Mucosa of stomach (tissue), 1 donor: Measurements from ENCODE around the gene RTL10.

Experiments
- H3K27me3 ChIP-seq: one replicate; pipeline ENCODE4 v1.7.0; 2013; ENCODE audit warnings: mild to moderate bottlenecking, low read length; ENCODE audit not compliant: control insufficient read depth, insufficient read depth
- H3K36me3 ChIP-seq: one replicate; pipeline ENCODE4 v1.7.0; 2013; ENCODE audit warnings: low read length; ENCODE audit not compliant: control insufficient read depth, insufficient read depth
- H3K4me1 ChIP-seq: one replicate; pipeline ENCODE4 v1.7.0; 2013; ENCODE audit warnings: mild to moderate bottlenecking, low read length; ENCODE audit not compliant: control insufficient read depth, insufficient read depth
- H3K4me3 ChIP-seq: one replicate; pipeline ENCODE4 v1.7.0; 2013; ENCODE audit warnings: low read length
- H3K9ac ChIP-seq: one replicate; pipeline ENCODE4 v1.7.0; 2013; ENCODE audit warnings: mild to moderate bottlenecking, low read length, moderate library complexity
- H3K9me3 ChIP-seq: one replicate; pipeline ENCODE4 v1.7.0; 2013; ENCODE audit warnings: mild to moderate bottlenecking, low read length, moderate library complexity; ENCODE audit not compliant: control insufficient read depth
- donor health status: Pancreatic carcinoma.

The RTL10 gene

DNA sequence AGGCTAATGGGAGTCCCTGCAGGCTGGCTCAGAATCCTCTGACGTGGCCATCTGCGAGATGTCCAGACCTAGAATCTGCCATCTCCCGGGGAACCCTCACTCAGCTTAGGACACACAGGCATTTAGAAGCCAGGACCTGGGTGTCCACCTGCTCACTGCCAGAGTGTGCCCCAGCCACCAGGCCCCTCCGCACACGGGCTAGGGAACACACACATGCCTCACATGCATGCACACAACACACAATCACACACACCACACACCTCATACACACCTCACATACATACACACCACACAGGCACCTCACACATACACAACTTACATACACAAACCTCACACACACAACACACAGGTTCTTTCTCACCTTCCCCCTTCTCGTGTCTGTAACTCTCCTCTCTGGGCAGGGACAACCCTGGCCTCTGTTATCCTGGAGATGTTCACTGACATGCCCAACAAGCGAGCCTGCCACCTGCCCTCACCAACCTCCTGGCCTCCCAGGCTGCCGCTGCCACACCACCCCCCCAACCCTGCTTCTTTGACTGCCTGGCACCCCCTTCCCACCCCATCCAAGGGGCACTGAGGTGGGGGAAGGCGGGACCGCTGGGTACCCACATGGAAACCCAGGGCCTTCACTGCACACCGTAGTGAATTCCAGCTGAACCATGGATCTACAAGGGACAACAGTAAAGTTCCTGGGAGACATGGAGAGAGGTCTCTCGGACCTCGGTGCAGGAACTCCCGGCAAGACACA is 38.1 kb downstream of the RTL10 start:
- Histone ChIP-seq H3K4me3 (no peak overlapping the region), H3K4me1 (no peaks in the 10 kb centered on the region), H3K9me3 (no peaks in the 10 kb centered on the region)

GRCh38 chr22:19815823-19816290 is 38.8 kb downstream of the RTL10 start:
- H3K9me3 ChIP-seq = no peaks in the 10 kb centered on the region
- no peak overlapping the region for H3K4me3 ChIP-seq
- H3K4me1 ChIP-seq = no peaks in the 10 kb centered on the region
- H3K36me3 ChIP-seq = no peaks in the 10 kb centered on the region
- H3K9ac ChIP-seq = no peak overlapping the region
- no peaks in the 10 kb centered on the region for H3K27me3 ChIP-seq

More for the DNA sequence above, 38.1 kb downstream of the RTL10 start:
- H3K27me3 ChIP-seq = no peaks in the 10 kb centered on the region
- H3K9ac ChIP-seq = no peak overlapping the region
- H3K36me3 ChIP-seq = no peaks in the 10 kb centered on the region

GRCh38 chr22:19815093-19815822 is 39.4 kb downstream of the RTL10 start:
- Histone ChIP-seq H3K9ac (no peak overlapping the region), H3K27me3 (no peaks in the 10 kb centered on the region), H3K4me1 (no peaks in the 10 kb centered on the region), H3K4me3 (no peak overlapping the region), H3K36me3 (no peaks in the 10 kb centered on the region), H3K9me3 (no peaks in the 10 kb centered on the region)

DNA sequence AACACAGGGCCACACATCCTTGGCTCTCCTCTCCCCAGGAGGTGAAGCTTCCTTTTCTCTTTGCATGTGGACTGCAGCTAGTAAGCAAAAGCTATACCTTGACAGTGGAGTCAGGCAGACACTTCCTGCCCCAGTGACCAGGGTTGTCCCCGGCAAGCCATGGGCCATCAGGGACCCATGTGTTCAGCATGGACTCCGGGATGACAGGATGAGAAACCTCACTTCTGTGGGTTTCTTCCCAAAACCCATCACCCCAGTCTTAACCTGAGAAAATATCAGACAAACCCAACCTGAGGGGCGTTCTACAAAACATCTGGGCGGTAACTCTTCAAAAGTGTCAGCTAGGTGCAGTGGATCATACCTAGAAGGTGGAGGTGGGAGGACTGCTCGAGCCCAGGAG is 40.2 kb downstream of the RTL10 start:
- H3K9me3 ChIP-seq = no peaks in the 10 kb centered on the region
- H3K4me3 ChIP-seq = no peak overlapping the region
- no peaks in the 10 kb centered on the region for H3K36me3 ChIP-seq
- no peaks in the 10 kb centered on the region for H3K27me3 ChIP-seq
- H3K4me1 ChIP-seq = no peaks in the 10 kb centered on the region
- no peak overlapping the region for H3K9ac ChIP-seq

GRCh38 chr22:19812910-19813309 is 41.8 kb downstream of the RTL10 start:
- H3K9ac ChIP-seq = no peak overlapping the region
- no peaks in the 10 kb centered on the region for H3K36me3 ChIP-seq
- no peaks in the 10 kb centered on the region for H3K4me1 ChIP-seq
- H3K27me3 ChIP-seq = no peaks in the 10 kb centered on the region
- no peaks in the 10 kb centered on the region for H3K9me3 ChIP-seq
- H3K4me3 ChIP-seq = no peak overlapping the region

GRCh38 chr22:19811811-19812771 is 42.6 kb downstream of the RTL10 start:
- Histone ChIP-seq H3K9me3 (no peaks in the 10 kb centered on the region), H3K9ac (no peak overlapping the region), H3K4me3 (no peak overlapping the region)

GRCh38 chr22:19811211-19811621 is 43.5 kb downstream of the RTL10 start:
- no peak overlapping the region for H3K4me3 ChIP-seq
- peaks cover 14% of the 10 kb centered on the region for H3K4me1 ChIP-seq
- H3K9ac ChIP-seq = no peak overlapping the region
- H3K36me3 ChIP-seq = no peaks in the 10 kb centered on the region
- H3K27me3 ChIP-seq = no peaks in the 10 kb centered on the region
- H3K9me3 ChIP-seq = no peaks in the 10 kb centered on the region

More at GRCh38 chr22:19811811-19812771, 42.6 kb downstream of the RTL10 start:
- Histone ChIP-seq H3K36me3 (no peaks in the 10 kb centered on the region), H3K4me1 (peaks cover 6% of the 10 kb centered on the region), H3K27me3 (no peaks in the 10 kb centered on the region)

DNA sequence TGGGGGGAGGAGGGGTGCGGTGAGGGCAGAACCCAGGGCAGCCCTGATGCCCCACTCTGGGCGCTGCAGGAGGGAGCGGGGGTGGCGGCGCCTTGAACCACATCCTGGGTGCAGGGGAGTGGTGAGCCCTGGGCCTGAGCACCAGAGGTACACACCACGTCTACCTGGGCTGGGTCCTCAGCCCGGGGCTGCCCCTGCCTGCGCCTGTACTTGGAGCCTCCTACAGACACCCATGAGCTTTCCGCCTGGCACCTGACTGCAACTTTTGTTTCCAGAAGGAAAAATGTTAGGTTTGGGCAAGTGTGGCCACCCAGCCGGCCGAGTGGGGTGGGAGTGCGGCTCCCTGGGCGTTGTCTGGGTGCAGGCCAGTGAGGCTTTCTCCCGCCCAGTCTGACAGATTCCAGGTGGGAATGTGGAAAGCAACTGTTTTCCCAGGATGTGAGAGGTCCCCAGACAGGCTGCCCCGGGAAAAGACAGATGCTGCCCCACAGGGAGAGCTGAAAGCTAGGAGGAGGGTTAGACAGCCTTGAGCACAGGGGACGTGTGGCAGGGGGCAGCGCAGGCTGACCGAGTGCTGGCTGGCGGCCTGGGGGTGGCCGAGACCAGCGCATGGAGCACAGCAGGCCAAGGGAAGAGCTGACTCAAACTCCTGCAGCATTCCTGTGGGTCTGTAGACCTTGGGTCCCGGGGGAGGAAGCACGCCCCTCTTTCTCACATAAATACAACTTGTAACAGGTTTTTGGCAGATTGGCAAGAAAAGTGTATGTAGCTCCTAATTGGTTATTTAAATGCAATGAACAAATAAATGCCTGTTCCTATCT is 44.1 kb downstream of the RTL10 start:
- H3K9ac ChIP-seq = no peak overlapping the region
- no peak overlapping the region for H3K4me3 ChIP-seq
- peaks cover 19% of the 10 kb centered on the region for H3K4me1 ChIP-seq
- no peaks in the 10 kb centered on the region for H3K9me3 ChIP-seq
- H3K36me3 ChIP-seq = no peaks in the 10 kb centered on the region
- no peaks in the 10 kb centered on the region for H3K27me3 ChIP-seq

DNA sequence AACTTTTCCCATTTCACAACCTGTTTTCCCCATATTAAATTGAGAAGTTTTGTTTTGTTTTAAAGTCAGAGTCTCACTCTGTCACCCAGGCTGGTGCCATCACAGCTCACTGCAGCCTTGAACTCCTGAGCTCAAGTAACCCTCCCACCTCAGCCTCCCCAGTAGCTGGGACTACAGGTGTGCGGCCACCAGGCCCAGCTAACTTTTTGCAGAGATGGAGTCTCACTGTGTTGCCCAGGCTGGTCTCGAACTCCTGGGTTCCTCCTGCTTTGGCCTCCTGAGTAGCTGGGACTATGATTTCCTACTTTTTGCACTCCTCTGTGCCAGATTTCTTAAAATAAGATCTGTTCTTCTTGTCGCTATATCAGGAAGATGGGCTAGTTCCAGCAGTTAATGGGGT is 44.9 kb downstream of the RTL10 start:
- H3K9me3 ChIP-seq = no peaks in the 10 kb centered on the region
- H3K4me3 ChIP-seq = no peak overlapping the region
- peaks cover 19% of the 10 kb centered on the region for H3K4me1 ChIP-seq
- H3K9ac ChIP-seq = no peak overlapping the region
- H3K27me3 ChIP-seq = no peaks in the 10 kb centered on the region
- no peaks in the 10 kb centered on the region for H3K36me3 ChIP-seq

DNA sequence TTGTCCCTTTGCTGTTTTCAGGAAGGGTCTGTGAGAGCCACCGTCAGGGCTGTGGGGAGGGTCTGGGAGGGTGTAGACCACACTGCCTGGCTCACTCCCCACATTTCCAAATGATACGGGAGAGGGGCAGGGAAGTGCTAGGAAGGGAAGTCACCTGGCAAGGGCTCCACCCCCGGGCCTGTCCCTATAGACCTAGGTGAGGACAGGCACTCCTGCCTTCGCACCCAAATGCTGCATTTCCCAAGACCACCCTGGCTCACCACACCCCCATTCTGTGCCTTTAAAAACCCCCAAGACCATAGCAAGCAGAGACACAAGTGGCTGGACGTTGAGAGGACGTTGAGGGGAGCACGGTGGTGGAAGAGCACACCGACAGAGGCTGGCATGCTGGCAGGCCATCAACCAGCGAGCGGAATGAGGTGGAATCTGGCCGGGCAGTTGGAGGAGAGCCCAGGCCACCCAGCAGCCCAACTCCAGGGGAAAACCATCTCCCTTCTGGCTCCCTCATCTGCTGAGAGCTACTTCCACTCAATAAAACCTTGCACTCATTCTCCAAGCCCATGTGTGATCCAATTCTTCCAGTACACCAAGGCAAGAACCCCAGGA is 45.7 kb downstream of the RTL10 start:
- H3K9ac ChIP-seq = no peak overlapping the region
- no peaks in the 10 kb centered on the region for H3K9me3 ChIP-seq
- no peak overlapping the region for H3K4me3 ChIP-seq
- H3K36me3 ChIP-seq = no peaks in the 10 kb centered on the region
- no peaks in the 10 kb centered on the region for H3K27me3 ChIP-seq
- peaks cover 19% of the 10 kb centered on the region for H3K4me1 ChIP-seq
